BLaER1 (cell line): ENCODE measurements around the gene KLF7.

Experiments
- H3K27ac ChIP-seq: shearing (Covaris generic); formaldehyde crosslinking; 2 replicates; pipeline ENCODE4 v1.8.1; 2022
- H3K27me3 ChIP-seq: shearing (Covaris generic); formaldehyde crosslinking; 2 replicates; pipeline ENCODE4 v1.8.1; 2022
- H3K36me3 ChIP-seq: shearing (Covaris generic); formaldehyde crosslinking; 2 replicates; pipeline ENCODE4 v1.8.1; 2022
- H3K4me1 ChIP-seq: shearing (Covaris generic); formaldehyde crosslinking; 2 replicates; pipeline ENCODE4 v1.8.1; 2022
- H3K4me2 ChIP-seq: shearing (Covaris generic); formaldehyde crosslinking; 2 replicates; pipeline ENCODE4 v1.8.1; 2022
- H3K4me3 ChIP-seq: shearing (Covaris generic); formaldehyde crosslinking; 2 replicates; pipeline ENCODE4 v1.8.1; 2022
- H3K9ac ChIP-seq: shearing (Covaris generic); formaldehyde crosslinking; 2 replicates; pipeline ENCODE4 v1.8.1; 2022
- H3K9me3 ChIP-seq: shearing (Covaris generic); formaldehyde crosslinking; 2 replicates; pipeline ENCODE4 v1.8.1; 2022
- H4K20me1 ChIP-seq: shearing (Covaris generic); formaldehyde crosslinking; 2 replicates; pipeline ENCODE4 v1.8.1; 2022
- Cebpa-rat ChIP-seq: shearing (Covaris generic); IDR thresholded peaks from 2 replicates; pipeline ENCODE4 v1.8.1; 2022

The KLF7 gene

GRCh38 chr2:207086136-207086535, 79.6 kb downstream of the KLF7 start:
- Histone ChIP-seq H3K4me1 (peaks cover 33% of the 10 kb centered on the region), H3K4me2 (no peak overlapping the region), H3K9me3 (no peaks in the 10 kb centered on the region), H3K4me3 (no peak overlapping the region), H3K27me3 (no peaks in the 10 kb centered on the region), H3K9ac (no peak overlapping the region), H4K20me1 (no peaks in the 10 kb centered on the region), H3K36me3 (no peaks in the 10 kb centered on the region), H3K27ac (no peak overlapping the region)
- no peak for TF ChIP-seq Cebpa-rat

GRCh38 chr2:207085110-207085509, 80.6 kb downstream of the KLF7 start:
- Histone ChIP-seq H3K9ac (no peak overlapping the region), H3K4me3 (no peak overlapping the region), H3K27me3 (no peaks in the 10 kb centered on the region), H3K36me3 (no peaks in the 10 kb centered on the region), H3K27ac (no peak overlapping the region), H3K9me3 (no peaks in the 10 kb centered on the region), H3K4me1 (peaks cover 23% of the 10 kb centered on the region), H3K4me2 (no peak overlapping the region), H4K20me1 (no peaks in the 10 kb centered on the region)
- no peak for TF ChIP-seq Cebpa-rat

GRCh38 chr2:207083361-207084110, 82.2 kb downstream of the KLF7 start:
- no peaks in the 10 kb centered on the region for H3K27me3 ChIP-seq
- H3K27ac ChIP-seq = no peak overlapping the region
- H3K4me3 ChIP-seq = no peak overlapping the region
- H3K4me1 ChIP-seq = peaks cover 7% of the 10 kb centered on the region
- H4K20me1 ChIP-seq = no peaks in the 10 kb centered on the region
- H3K9me3 ChIP-seq = no peaks in the 10 kb centered on the region
- no peak for TF ChIP-seq Cebpa-rat
- H3K36me3 ChIP-seq = no peaks in the 10 kb centered on the region
- no peak overlapping the region for H3K9ac ChIP-seq
- no peak overlapping the region for H3K4me2 ChIP-seq

GRCh38 chr2:207082619-207083018, 83.1 kb downstream of the KLF7 start:
- H3K27ac ChIP-seq = no peak overlapping the region
- H3K4me3 ChIP-seq = no peak overlapping the region
- no peaks in the 10 kb centered on the region for H3K4me1 ChIP-seq
- H3K9ac ChIP-seq = no peak overlapping the region
- H3K27me3 ChIP-seq = no peaks in the 10 kb centered on the region
- H3K9me3 ChIP-seq = no peaks in the 10 kb centered on the region
- no peaks in the 10 kb centered on the region for H4K20me1 ChIP-seq
- H3K36me3 ChIP-seq = no peaks in the 10 kb centered on the region
- no peak overlapping the region for H3K4me2 ChIP-seq
- no peak for TF ChIP-seq Cebpa-rat

- H3K4me1 ChIP-seq = peaks cover 14% of the 10 kb centered on the region
- no peak overlapping the region for H3K9ac ChIP-seq
- H3K36me3 ChIP-seq = no peaks in the 10 kb centered on the region
- H3K4me2 ChIP-seq = no peak overlapping the region
- H4K20me1 ChIP-seq = no peaks in the 10 kb centered on the region
- no peaks in the 10 kb centered on the region for H3K9me3 ChIP-seq
- H3K27ac ChIP-seq = no peak overlapping the region
- no peak overlapping the region for H3K4me3 ChIP-seq
- TF ChIP-seq Cebpa-rat = no peak
- no peaks in the 10 kb centered on the region for H3K27me3 ChIP-seq
Observed at GRCh38 chr2:207078186-207078798, 87.5 kb downstream of the KLF7 start.

- no peak overlapping the region for H3K4me3 ChIP-seq
- no peak overlapping the region for H3K9ac ChIP-seq
- H3K4me2 ChIP-seq = no peak overlapping the region
- no peaks in the 10 kb centered on the region for H3K36me3 ChIP-seq
- peaks cover 14% of the 10 kb centered on the region for H3K4me1 ChIP-seq
- no peak overlapping the region for H3K27ac ChIP-seq
- no peaks in the 10 kb centered on the region for H3K9me3 ChIP-seq
- TF ChIP-seq Cebpa-rat = no peak
- no peaks in the 10 kb centered on the region for H3K27me3 ChIP-seq
- no peaks in the 10 kb centered on the region for H4K20me1 ChIP-seq
Observed at GRCh38 chr2:207077266-207077665, 88.5 kb downstream of the KLF7 start.

GRCh38 chr2:207075456-207075855, 90.3 kb downstream of the KLF7 start:
- no peak overlapping the region for H3K27ac ChIP-seq
- H4K20me1 ChIP-seq = no peaks in the 10 kb centered on the region
- H3K9ac ChIP-seq = no peak overlapping the region
- no peaks in the 10 kb centered on the region for H3K36me3 ChIP-seq
- H3K4me3 ChIP-seq = no peak overlapping the region
- no peaks in the 10 kb centered on the region for H3K9me3 ChIP-seq
- no peak overlapping the region for H3K4me2 ChIP-seq
- H3K27me3 ChIP-seq = no peaks in the 10 kb centered on the region
- H3K4me1 ChIP-seq = peaks cover 14% of the 10 kb centered on the region
- no peak for TF ChIP-seq Cebpa-rat

- H4K20me1 ChIP-seq = no peaks in the 10 kb centered on the region
- peak overlapping the region; percentile 65 for H3K4me2 ChIP-seq
- H3K27me3 ChIP-seq = no peaks in the 10 kb centered on the region
- no peaks in the 10 kb centered on the region for H3K9me3 ChIP-seq
- peaks cover 19% of the 10 kb centered on the region for H3K4me1 ChIP-seq
- no peak for TF ChIP-seq Cebpa-rat
- H3K9ac ChIP-seq = no peak overlapping the region
- H3K27ac ChIP-seq = no peak overlapping the region
- no peaks in the 10 kb centered on the region for H3K36me3 ChIP-seq
- no peak overlapping the region for H3K4me3 ChIP-seq
Observed at GRCh38 chr2:207073801-207074678, 91.7 kb downstream of the KLF7 start.

- Histone ChIP-seq H3K27me3 (no peaks in the 10 kb centered on the region), H3K4me2 (peak overlapping the region; percentile 65), H3K9me3 (no peaks in the 10 kb centered on the region), H3K27ac (no peak overlapping the region), H3K4me3 (no peak overlapping the region), H3K36me3 (no peaks in the 10 kb centered on the region), H3K4me1 (peaks cover 19% of the 10 kb centered on the region), H3K9ac (no peak overlapping the region), H4K20me1 (no peaks in the 10 kb centered on the region)
- no peak for TF ChIP-seq Cebpa-rat
Observed at GRCh38 chr2:207073412-207073800, 92.3 kb downstream of the KLF7 start.

- TF ChIP-seq Cebpa-rat = no peak
- Histone ChIP-seq H3K27me3 (no peaks in the 10 kb centered on the region), H3K4me2 (no peak overlapping the region), H3K9me3 (no peaks in the 10 kb centered on the region), H4K20me1 (no peaks in the 10 kb centered on the region), H3K27ac (no peak overlapping the region), H3K4me1 (peaks cover 19% of the 10 kb centered on the region), H3K36me3 (no peaks in the 10 kb centered on the region), H3K4me3 (no peak overlapping the region), H3K9ac (no peak overlapping the region)
Observed at GRCh38 chr2:207072571-207072970, 93.2 kb downstream of the KLF7 start.
